Activated gamma-delta T cell treated with Interleukin-2 at 50 U/mL for 16 hours (primary cell): ENCODE results near the gene CHST14.

Experiments used
- DNase-seq: peaks from one replicate; pipeline ENCODE4 v3.0.0-alpha.2; 2020

CHST14 gene

GRCh38 chr15:40464595-40465185 is 6.1 kb upstream of the CHST14 start:
- DNase-seq, result no peak

GRCh38 chr15:40465939-40466338 is 4.8 kb upstream of the CHST14 start:
- DNase-seq, result no peak

- no peak for DNase-seq
These were observed 4.1 kb upstream of the CHST14 start for GRCh38 chr15:40466426-40467260.

GRCh38 chr15:40467261-40467615 is 3.5 kb upstream of the CHST14 start:
- DNase-seq, result no peak

GRCh38 chr15:40468898-40469331 is 1.9 kb upstream of the CHST14 start:
- no peak for DNase-seq

GRCh38 chr15:40469776-40470390 is 901 bp upstream of the CHST14 start:
- no peak for DNase-seq

GRCh38 chr15:40471105-40471807 is 472 bp downstream of the CHST14 start:
- no peak for DNase-seq

- no peak for DNase-seq
These were observed 995 bp downstream of the CHST14 start for GRCh38 chr15:40471808-40472150.

- DNase-seq, result no peak
These were observed 1.5 kb downstream of the CHST14 start for GRCh38 chr15:40472171-40472727.

- DNase-seq, result no peak
These were observed 3.8 kb downstream of the CHST14 start for GRCh38 chr15:40474581-40474980.

GRCh38 chr15:40477642-40478327 is 7.0 kb downstream of the CHST14 start:
- DNase-seq, result no peak

- DNase-seq, result no peak
These were observed 8.2 kb downstream of the CHST14 start for GRCh38 chr15:40479024-40479423.

- no peak for DNase-seq
These were observed 10.7 kb downstream of the CHST14 start for GRCh38 chr15:40481341-40482074.

GRCh38 chr15:40483919-40484318 is 13.1 kb downstream of the CHST14 start:
- no peak for DNase-seq

GRCh38 chr15:40486066-40486770 is 15.4 kb downstream of the CHST14 start:
- DNase-seq, result no peak

GRCh38 chr15:40487816-40488682 is 17.3 kb downstream of the CHST14 start:
- no peak for DNase-seq

- DNase-seq, result no peak
These were observed 18.7 kb downstream of the CHST14 start for GRCh38 chr15:40489274-40490175.

- DNase-seq, result no peak
These were observed 22.5 kb downstream of the CHST14 start for GRCh38 chr15:40493089-40493840.
